GM12878 (cell line): ENCODE results near the gene AP1M2. TPM values are rescaled to one million over a fixed set of nuclear protein-coding genes. Genes with fewer than 3 reads are reported as not detected.

Source experiments
- ATAC-seq: fragments of 200-7000 bp; cut with Tn5 transposase; 3 replicates; pipeline ENCODE4 v1.9.1; 2020; ENCODE audit warnings: mild to moderate bottlenecking, moderate library complexity
- Bru-seq: library from RNA; stranded (reverse); fragments of 400-500 nt; gene quantifications from one replicate; lab custom pipeline; 2021; lab: Mats Ljungman, UMichigan
- BruChase-seq, 2 experiments: library from RNA; stranded (reverse); fragments of 400-500 nt; gene quantifications; one replicate each; lab custom pipeline; 2021; lab: Mats Ljungman, UMichigan
- BruUV-seq: library from RNA; stranded (reverse); fragments of 400-500 nt; replicated peaks from 2 replicates; lab custom pipeline; 2021; lab: Mats Ljungman, UMichigan
- CTCF ChIA-PET: fragments of 300-600 bp; sonication (Branson Sonifier 250); formaldehyde crosslinking; extraction: SDS; loops from one replicate; lab custom pipeline; 2021; ENCODE audit warnings: inconsistent platforms; lab: Yijun Ruan, JAX
- POLR2A ChIA-PET: fragments of 350-600 bp; formaldehyde crosslinking; extraction: SDS; loops from one replicate; lab custom pipeline; 2021; ENCODE audit warnings: inconsistent platforms; lab: Charles Lee
- RAD21 ChIA-PET: fragments of 300-600 bp; sonication (Branson Sonifier 250); formaldehyde crosslinking; loops from one replicate; lab custom pipeline; 2023; ENCODE audit warnings: antibody characterized with exemption; ENCODE audit not compliant: unreplicated experiment; lab: Charles Lee
- SMC1A ChIA-PET: fragments of 300-600 bp; sonication (Branson Sonifier 250); formaldehyde crosslinking; loops from one replicate; lab custom pipeline; 2023; ENCODE audit not compliant: unreplicated experiment, uncharacterized antibody; lab: Charles Lee
- DNase-seq: peaks from one replicate; pipeline ENCODE4 v3.0.0-alpha.2; 2011; ENCODE audit warnings: low read depth, low spot score
- FAIRE-seq: peaks from 3 replicates; lab custom pipeline; 2011; peaks lifted over from hg19 to GRCh38; lab: Jason Lieb, UNC
- H2AFZ ChIP-seq: 2 replicates; pipeline ENCODE4 v1.6.0; 2011; ENCODE audit warnings: low read depth, low read length, control low read depth; ENCODE audit not compliant: control insufficient read depth
- H3K27ac ChIP-seq: 2 replicates; pipeline ENCODE4 v1.5.1; 2011; ENCODE audit warnings: control low read depth; ENCODE audit not compliant: control insufficient read depth, insufficient read depth
- H3K27me3 ChIP-seq, 2 experiments: replicated peaks in 1 of 2; 2 replicates each; pipeline versions ENCODE4 v1.6.0 to v1.6.1; 2011; ENCODE audit warnings: low read length in 1 of 2; ENCODE audit not compliant: control insufficient read depth in 2 of 2, insufficient read depth in 2 of 2
- H3K36me3 ChIP-seq, 2 experiments: 2 replicates each; pipeline ENCODE4 v1.5.1; 2011; ENCODE audit warnings: low read length in 1 of 2; ENCODE audit not compliant: control insufficient read depth in 2 of 2, insufficient read depth in 2 of 2
- H3K4me1 ChIP-seq: 2 replicates; pipeline ENCODE4 v1.6.1; 2011; ENCODE audit warnings: mild to moderate bottlenecking, low read length, moderate library complexity, mixed read lengths; ENCODE audit not compliant: control insufficient read depth, insufficient read depth
- H3K4me2 ChIP-seq: 2 replicates; pipeline ENCODE4 v1.6.0; 2011; ENCODE audit warnings: control low read depth; ENCODE audit not compliant: control insufficient read depth, insufficient read depth
- H3K4me3 ChIP-seq: fragments of 200-600 bp; sonication (generic); 2 replicates; pipeline ENCODE4 v1.5.1; 2016
- H3K79me2 ChIP-seq: 2 replicates; pipeline ENCODE4 v1.6.0; 2011; ENCODE audit warnings: low read length; ENCODE audit not compliant: control insufficient read depth, insufficient read depth
- H3K9ac ChIP-seq: 2 replicates; pipeline ENCODE4 v1.8.0; 2011; ENCODE audit warnings: low read length, control low read depth, mixed read lengths; ENCODE audit not compliant: control insufficient read depth, insufficient read depth
- H3K9me3 ChIP-seq: replicated peaks from 3 replicates; pipeline ENCODE4 v1.5.1; 2011; ENCODE audit warnings: mild to moderate bottlenecking, low read length; ENCODE audit not compliant: control insufficient read depth, insufficient read depth
- H4K20me1 ChIP-seq: 2 replicates; pipeline ENCODE4 v1.6.0; 2011; ENCODE audit not compliant: control insufficient read depth, insufficient read depth
- MTA3 ChIP-seq: IDR thresholded peaks from 2 replicates; pipeline ENCODE4 v1.6.1; 2012; ENCODE audit warnings: low read length, inconsistent platforms, borderline replicate concordance
- MXI1 ChIP-seq: fragments of 150-350 bp; IDR thresholded peaks from 2 replicates; pipeline ENCODE4 v1.6.1; 2011; ENCODE audit warnings: low read depth, mild to moderate bottlenecking, inconsistent platforms, low read length, improper control_type of control experiment
- NFYA ChIP-seq: IDR thresholded peaks from 2 replicates; pipeline ENCODE4 v1.6.1; 2011; ENCODE audit warnings: low read depth, mild to moderate bottlenecking, low read length, improper control_type of control experiment, borderline replicate concordance
- NRF1 ChIP-seq: conservative IDR thresholded peaks from 2 replicates; pipeline ENCODE4 v1.6.1; 2011; ENCODE audit warnings: mild to moderate bottlenecking, low read depth, low read length, improper control_type of control experiment
- SIX5 ChIP-seq: IDR thresholded peaks from 2 replicates; pipeline ENCODE4 v1.6.1; 2011; ENCODE audit warnings: mild to moderate bottlenecking, low read depth, low read length, moderate library complexity; ENCODE audit not compliant: severe bottlenecking
- WGBS: methylation state at CpG from one replicate; pipeline ENCODE4 v1.1.6; 2016; ENCODE audit warnings: low lambda C conversion rate; ENCODE audit not compliant: insufficient replicate concordance, insufficient coverage; ENCODE audit errors: missing lambda C conversion rate; 5-methylcytosine and 5-hydroxymethylcytosine counted together
- in situ Hi-C: fragments of 300-500 bp; cut with MboI; formaldehyde crosslinking; loops from 9 replicates; pipeline ENCODE4 v1.14.3; 2018; ENCODE audit warnings: mixed read lengths
- intact Hi-C: fragments of 100-400 bp; cut with micrococcal nuclease; formaldehyde crosslinking; loops from one replicate; pipeline ENCODE4 v1.14.2; 2022; ENCODE audit not compliant: unreplicated experiment
- long read RNA-seq, 2 experiments: library from polyadenylated mRNA; unstranded; transcript quantifications; one replicate each; pipeline ENCODE4 v2.0.0, GENCODE V29; 2019 to 2020
- polyA minus RNA-seq, 3 experiments: library from RNA; depleted of rRNA, polyadenylated mRNA; stranded (reverse); fragments of >200 nt; gene quantifications; 2 replicates each; pipeline ENCODE4 v1.2.3, GENCODE V29; 2011
- polyA plus RNA-seq, 11 experiments: library from polyadenylated mRNA; depleted of rRNA in 4 of 11; unstranded in 6 of 11; stranded (reverse) in 5 of 11; fragments of >200 nt; fragmentation: Nextera tagmentation in 4 of 11; fragmentation: Illumina TruSeq in 1 of 11; extraction: Ambion mirVana in 4 of 11; extraction: Trizol in 1 of 11; gene quantifications; 1 replicate in 1 of 11; 2 replicates in 10 of 11; pipeline versions ENCODE4 v1.2.1 to v1.2.3, GENCODE V29; 2011 to 2016; ENCODE audit warnings: inconsistent platforms in 2 of 11, missing spikeins in 2 of 11, low read depth in 1 of 11
- total RNA-seq, 4 experiments: library from RNA; depleted of rRNA in 3 of 4; stranded (reverse); fragments of >200 nt in 3 of 4; fragmentation: Illumina TruSeq in 1 of 4; extraction: Trizol in 1 of 4; gene quantifications; 2 replicates each; pipeline versions ENCODE4 v1.2.1 to v1.2.3, GENCODE V29; 2013 to 2021

Gene AP1M2
- not detected in 2 replicates for total RNA-seq (2013; cell fraction: nucleolus; rRNA removed)
- total RNA-seq (2014; rRNA removed) (not detected in 2 replicates), total RNA-seq (2014; rRNA removed; fragmentation: Illumina TruSeq; extraction: Trizol) (not detected in 2 replicates), total RNA-seq (2021) (0.21 and 0.72 TPM in 2 replicates), polyA plus RNA-seq (2011; rRNA removed) (not detected in 2 replicates), polyA plus RNA-seq (2014; fragmentation: Illumina TruSeq; extraction: Trizol) (not detected in 2 replicates), polyA plus RNA-seq (2014; fragmentation: Nextera tagmentation; extraction: Ambion mirVana) (not detected), polyA plus RNA-seq (2014; rRNA removed) (not detected in 2 replicates), polyA plus RNA-seq (2016; fragmentation: Nextera tagmentation; extraction: Ambion mirVana) (not detected), polyA minus RNA-seq (2011; rRNA and poly(A)+ RNA removed) (not detected in 2 replicates), Bru-seq, nascent RNA (percentile 8 among the genes with signal in this experiment), BruChase-seq, experiment 1, labeled RNA remaining after a 6-hour chase (not detected), BruChase-seq, experiment 2, labeled RNA remaining after a 2-hour chase (percentile 6 among the genes with signal in this experiment)
- polyA plus RNA-seq (2011; ENCODE audit: low read depth) = not detected
- polyA plus RNA-seq (2011; cell fraction: cytosol; rRNA removed) = not detected in 2 replicates
- polyA plus RNA-seq (2011; cell fraction: nucleus; rRNA removed) = not detected in 2 replicates
- not detected in 2 replicates for polyA plus RNA-seq (2012)
- 1.3 and 2.1 TPM in 2 replicates for polyA minus RNA-seq (2011; cell fraction: cytosol; rRNA and poly(A)+ RNA removed)
- polyA minus RNA-seq (2011; cell fraction: nucleus; rRNA and poly(A)+ RNA removed) = 0.48 TPM in 1 of 2 replicates, not detected in the other
- long read RNA-seq, experiment 1 = 0 reads
- long read RNA-seq, experiment 2 = 0 reads

GRCh38 chr19:10587022-10587838 lies at the start of gene AP1M2:
TSS of gene AP1M2 (minus strand) at chr19:10587312. CDS start at chr19:10587231, 81 bp downstream.
- no peaks in the 10 kb centered on the region; a peak in 1 of 4 replicates for H3K27me3 ChIP-seq
- H3K9ac ChIP-seq = no peak within 1 kb of the TSS
- no peaks in the 10 kb centered on the region for H3K4me1 ChIP-seq
- WGBS = 53% methylated on average over 33 of the region's 35 CpGs
- in situ Hi-C loops (no loop called here), intact Hi-C loops (no loop called here)
- ChIA-PET POLR2A (no interaction called here), RAD21 (no interaction called here), SMC1A (interaction anchor here (9.0 kb wide), 1 partner anchor 58 kb away, joined by 252 read pairs; no protein-coding TSS in a partner anchor), CTCF (interaction anchor here (9.3 kb wide), 1 partner anchor 57 kb away, joined by 397 read pairs; no protein-coding TSS in a partner anchor)
- H3K36me3 ChIP-seq = no peaks in the 10 kb centered on the region
- H3K27ac ChIP-seq = no peak within 1 kb of the TSS
- no peak for DNase-seq
- no TSS peak for BruUV-seq
- no peak for ATAC-seq
- H3K4me3 ChIP-seq = no peak within 1 kb of the TSS
- no peaks in the 10 kb centered on the region for H3K79me2 ChIP-seq
- FAIRE-seq = no peak
- H3K4me2 ChIP-seq = no peak within 1 kb of the TSS
- no peaks in the 10 kb centered on the region for H3K9me3 ChIP-seq
- no peak for TF ChIP-seq NFYA
- TF ChIP-seq NRF1 = no peak
- no peak for TF ChIP-seq SIX5
- TF ChIP-seq MTA3 = no peak
- no peak for TF ChIP-seq MXI1
- no peak within 1 kb of the TSS for H2AFZ ChIP-seq
- no peaks in the 10 kb centered on the region for H4K20me1 ChIP-seq
